CD4-positive, CD25-positive, alpha-beta regulatory T cell (primary cell): ENCODE data around the gene AASS. TPM values are rescaled to one million over a fixed set of nuclear protein-coding genes. Genes with fewer than 3 reads are reported as not detected.
A peak's percentile ranks its signal among the peaks of the same experiment; 100 is the strongest.

Experiments
- ATAC-seq, 2 donors: fragments of 150-1000 bp; cut with Tn5 transposase; one replicate each; pipeline ENCODE4 v1.10.0; 2021; ENCODE audit warnings: low read depth in 2 of 2, moderate number of reproducible peaks in 2 of 2, moderate library complexity in 1 of 2
- DNase-seq, 3 donors: peaks; one replicate each; pipeline versions ENCODE4 v3.0.0 to v3.0.0-alpha.2; 2012 to 2022; ENCODE audit warnings: mixed read lengths in 1 of 3
- H3K27ac ChIP-seq: one replicate; pipeline ENCODE4 v1.7.0; 2013; ENCODE audit warnings: mild to moderate bottlenecking, low read length; ENCODE audit not compliant: insufficient read depth, poor library complexity, severe bottlenecking
- H3K27me3 ChIP-seq: one replicate; pipeline ENCODE4 v1.7.0; 2013; ENCODE audit warnings: low read length; ENCODE audit not compliant: control insufficient read depth, insufficient read depth
- H3K36me3 ChIP-seq: one replicate; pipeline ENCODE4 v1.7.0; 2013; ENCODE audit warnings: mild to moderate bottlenecking, low read length, moderate library complexity; ENCODE audit not compliant: control insufficient read depth, insufficient read depth
- H3K4me1 ChIP-seq: 2 replicates; pipeline ENCODE4 v1.7.0; 2013; ENCODE audit warnings: mild to moderate bottlenecking, low read length; ENCODE audit not compliant: insufficient read depth, control insufficient read depth, poor library complexity, severe bottlenecking
- H3K4me3 ChIP-seq: one replicate; pipeline ENCODE4 v1.7.0; 2013; ENCODE audit warnings: low read depth, mild to moderate bottlenecking, low read length, moderate library complexity
- H3K9me3 ChIP-seq, 2 experiments: 1 replicate in 1 of 2; 2 replicates in 1 of 2; pipeline ENCODE4 v1.7.0; 2013; ENCODE audit warnings: low read length in 2 of 2, mild to moderate bottlenecking in 1 of 2, moderate library complexity in 1 of 2; ENCODE audit not compliant: control insufficient read depth in 2 of 2
- H3K27ac Mint-ChIP-seq, 3 donors: one replicate each; pipeline ENCODE4 v1.8.0; 2020 to 2022; ENCODE audit warnings: mild to moderate bottlenecking in 3 of 3, mixed read lengths in 3 of 3, moderate library complexity in 2 of 3
- H3K27me3 Mint-ChIP-seq: one replicate; pipeline ENCODE4 v1.8.0; 2022; ENCODE audit warnings: mild to moderate bottlenecking, mixed read lengths
- H3K36me3 Mint-ChIP-seq: one replicate; pipeline ENCODE4 v1.8.0; 2020; ENCODE audit warnings: mixed read lengths
- H3K4me1 Mint-ChIP-seq, 4 donors: one replicate each; pipeline ENCODE4 v1.8.0; 2020 to 2022; ENCODE audit warnings: mixed read lengths in 4 of 4, mild to moderate bottlenecking in 1 of 4
- H3K4me3 Mint-ChIP-seq, 4 donors: one replicate each; pipeline ENCODE4 v1.8.0; 2020 to 2022; ENCODE audit warnings: mild to moderate bottlenecking in 4 of 4, mixed read lengths in 4 of 4, moderate library complexity in 3 of 4
- H3K9me3 Mint-ChIP-seq, 7 donors: one replicate each; pipeline ENCODE4 v1.8.0; 2020 to 2022; ENCODE audit warnings: mixed read lengths in 7 of 7, mild to moderate bottlenecking in 3 of 7, moderate library complexity in 2 of 7
- polyA plus RNA-seq, 4 donors: library from polyadenylated mRNA; unstranded; fragments of 300-500 nt; fragmentation: Illumina TruSeq; gene quantifications; one replicate each; pipeline ENCODE4 v1.2.3, GENCODE V29; 2021
- total RNA-seq: library from RNA; stranded (reverse); gene quantifications from one replicate; pipeline ENCODE4 v1.2.3, GENCODE V29; 2022

The AASS gene
- total and polyA plus RNA-seq, 5 donors from 2014 or later = 1.2 to 3.1 (median 1.7) TPM

DNA sequence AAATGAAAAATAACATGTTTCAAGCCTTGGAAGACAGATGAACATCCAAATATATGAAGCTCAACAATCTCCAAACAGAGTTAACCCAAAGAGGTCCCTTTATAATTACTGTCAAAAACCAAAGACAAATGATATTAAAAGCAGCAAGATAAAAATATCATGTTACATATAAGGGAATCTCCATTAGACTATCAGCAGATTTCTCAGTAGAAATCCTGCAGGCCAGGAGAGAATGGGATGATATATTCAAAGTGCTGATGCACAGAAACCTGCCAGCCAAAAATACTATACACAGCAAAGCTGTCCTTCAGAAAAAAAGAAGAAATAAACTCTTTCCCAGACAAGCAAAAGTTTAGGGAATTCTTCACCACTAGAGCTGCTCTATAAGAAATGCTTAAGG is 41.0 kb downstream of the AASS start:
- no peak overlapping the region for H3K27ac Mint-ChIP-seq
- H3K9me3 Mint-ChIP-seq = peaks cover 3 to 47% (median 13%) of the 10 kb centered on the region in 7 donors
- H3K36me3 Mint-ChIP-seq = peaks cover 19% of the 10 kb centered on the region
- H3K27me3 Mint-ChIP-seq = no peaks in the 10 kb centered on the region
- H3K27ac ChIP-seq = no peak overlapping the region
- H3K4me1 ChIP-seq = no peaks in the 10 kb centered on the region
- DNase-seq (no peak), ATAC-seq (no peak)
- H3K4me3 Mint-ChIP-seq = no peak overlapping the region
- H3K27me3 ChIP-seq = no peaks in the 10 kb centered on the region
- H3K4me1 Mint-ChIP-seq = peaks cover 0 to 1% (median 0%) of the 10 kb centered on the region in 4 donors
- H3K36me3 ChIP-seq = no peaks in the 10 kb centered on the region
- H3K4me3 ChIP-seq = no peak overlapping the region
- H3K9me3 ChIP-seq = peaks cover 6 to 9% of the 10 kb centered on the region in 2 experiments

DNA sequence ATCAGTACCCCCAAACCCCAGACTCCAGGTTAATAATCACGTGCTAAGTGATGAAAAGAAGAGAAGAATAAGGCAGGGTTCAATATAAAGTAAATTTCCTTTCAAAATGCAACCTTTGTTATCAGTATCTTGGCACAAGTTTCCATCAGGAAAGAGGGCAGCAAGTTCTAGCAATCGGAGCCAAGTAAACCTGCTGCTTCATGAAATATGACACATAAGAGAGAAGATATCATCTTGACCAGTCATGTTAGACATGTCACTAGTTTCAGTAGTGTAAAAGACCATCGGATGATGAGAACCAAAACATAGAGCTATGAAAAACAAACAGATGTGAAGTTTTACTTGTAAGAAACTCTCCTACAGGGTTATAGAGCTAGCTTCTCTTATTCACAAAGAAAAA is 44.0 kb downstream of the AASS start:
- DNase-seq (no peak), ATAC-seq (no peak)
- peaks cover 0 to 3% (median 0%) of the 10 kb centered on the region in 4 donors for H3K4me1 Mint-ChIP-seq
- peaks cover 17% of the 10 kb centered on the region for H3K36me3 Mint-ChIP-seq
- H3K27me3 Mint-ChIP-seq = no peaks in the 10 kb centered on the region
- H3K36me3 ChIP-seq = no peaks in the 10 kb centered on the region
- H3K27ac ChIP-seq = no peak overlapping the region
- H3K4me3 Mint-ChIP-seq = no peak overlapping the region
- H3K4me1 ChIP-seq = no peaks in the 10 kb centered on the region
- no peaks in the 10 kb centered on the region for H3K27me3 ChIP-seq
- no peak overlapping the region for H3K27ac Mint-ChIP-seq
- peaks cover 6 to 9% of the 10 kb centered on the region in 2 experiments for H3K9me3 ChIP-seq
- H3K9me3 Mint-ChIP-seq = peaks cover 3 to 21% (median 9%) of the 10 kb centered on the region in 7 donors
- H3K4me3 ChIP-seq = no peak overlapping the region

DNA sequence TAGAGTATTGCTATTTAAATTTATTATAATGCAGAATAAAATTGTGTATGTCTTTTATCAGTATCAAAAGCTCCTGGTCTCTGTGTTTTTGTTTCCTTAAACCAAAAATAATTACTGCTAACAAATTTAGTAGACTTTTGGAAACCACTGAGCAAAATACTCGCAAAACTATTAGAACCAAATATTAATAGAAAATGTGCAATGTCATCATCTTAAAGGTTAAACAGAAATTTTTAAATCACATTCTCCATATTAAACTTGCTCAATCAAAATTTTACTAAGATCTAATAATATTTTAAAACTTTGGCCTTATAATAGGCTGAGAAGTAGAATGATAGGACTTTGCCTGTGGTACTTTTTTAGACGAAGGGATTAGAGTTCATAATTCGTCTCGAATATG is 48.4 kb downstream of the AASS start:
- Histone ChIP-seq H3K36me3 (no peaks in the 10 kb centered on the region), H3K4me1 (no peaks in the 10 kb centered on the region), H3K4me3 (no peak overlapping the region), H3K9me3 (no peaks in the 10 kb centered on the region), H3K27me3 (no peaks in the 10 kb centered on the region), H3K27ac (no peak overlapping the region)
- Mint-ChIP-seq H3K4me1 (peaks cover 3 to 4% (median 4%) of the 10 kb centered on the region in 4 donors), H3K36me3 (peaks cover 7% of the 10 kb centered on the region), H3K4me3 (no peak overlapping the region), H3K27me3 (no peaks in the 10 kb centered on the region), H3K9me3 (peaks cover 0 to 7% (median 1%) of the 10 kb centered on the region in 7 donors), H3K27ac (no peak overlapping the region)
- DNase-seq (no peak), ATAC-seq (no peak)

DNA sequence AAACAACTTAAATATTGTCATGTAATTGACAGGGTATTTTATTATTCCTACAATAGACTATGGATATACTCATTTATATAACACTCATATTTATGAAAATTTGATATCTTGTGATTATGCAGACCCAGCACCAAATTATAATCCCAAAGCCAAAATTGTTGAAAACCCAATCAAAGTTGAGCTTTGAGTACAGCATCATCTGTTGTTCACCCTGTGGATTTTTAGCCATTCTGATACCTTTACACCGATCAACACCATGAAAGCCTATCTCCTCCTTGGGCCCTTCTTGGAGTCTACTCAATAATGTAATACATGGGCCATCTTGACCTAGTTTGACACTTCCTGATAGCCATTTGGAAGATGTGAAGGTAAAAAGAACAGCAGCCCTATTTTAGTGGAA is 49.5 kb downstream of the AASS start:
- H3K27ac ChIP-seq = no peak overlapping the region
- no peak overlapping the region for H3K4me3 ChIP-seq
- no peaks in the 10 kb centered on the region for H3K36me3 Mint-ChIP-seq
- no peak for ATAC-seq
- no peak for DNase-seq
- no peaks in the 10 kb centered on the region for H3K9me3 ChIP-seq
- no peaks in the 10 kb centered on the region for H3K4me1 ChIP-seq
- no peaks in the 10 kb centered on the region for H3K27me3 ChIP-seq
- no peak overlapping the region for H3K27ac Mint-ChIP-seq
- H3K36me3 ChIP-seq = no peaks in the 10 kb centered on the region
- H3K9me3 Mint-ChIP-seq = peaks cover 0 to 3% (median 0%) of the 10 kb centered on the region in 7 donors
- H3K4me1 Mint-ChIP-seq = peaks cover 3 to 4% (median 4%) of the 10 kb centered on the region in 4 donors
- H3K4me3 Mint-ChIP-seq = no peak overlapping the region
- no peaks in the 10 kb centered on the region for H3K27me3 Mint-ChIP-seq

DNA sequence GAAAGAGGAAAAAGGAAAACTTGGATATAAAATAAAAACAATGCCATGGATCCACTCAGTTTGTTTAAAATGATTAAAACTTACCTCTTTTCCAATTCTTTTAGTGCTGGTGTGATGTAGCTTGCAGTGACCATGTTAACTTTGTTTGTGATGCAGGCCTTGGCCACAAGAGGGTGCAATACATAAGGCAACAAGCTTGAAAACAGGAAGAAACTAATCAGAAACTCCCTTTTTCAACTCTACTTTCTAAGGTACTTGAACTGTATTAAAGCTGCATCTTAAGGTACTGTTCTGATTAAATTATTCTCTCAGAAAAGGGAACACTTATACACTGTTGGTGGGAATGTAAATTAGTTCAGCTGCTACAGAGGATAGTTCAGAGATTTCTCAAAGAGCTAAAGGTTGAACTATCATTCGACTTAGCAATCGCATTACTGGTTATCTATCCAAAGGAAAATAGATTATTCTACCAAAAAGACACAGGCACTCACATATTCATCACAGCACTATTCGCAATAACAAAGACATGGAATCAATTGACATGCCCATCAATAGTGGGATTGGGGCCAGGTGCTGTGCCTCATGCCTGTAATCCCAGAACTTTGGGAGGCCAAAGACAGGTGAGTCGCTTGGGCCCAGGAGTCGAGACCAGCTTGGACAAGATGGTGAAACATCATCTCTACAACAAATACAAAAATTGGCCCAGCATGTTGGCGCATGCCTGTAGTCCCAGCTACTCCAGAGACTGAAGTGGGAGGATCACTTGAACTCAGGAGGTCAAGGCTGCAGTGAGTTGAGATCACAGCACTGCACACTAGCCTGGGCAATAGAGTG is 50.9 kb downstream of the AASS start:
- Histone ChIP-seq H3K4me1 (no peaks in the 10 kb centered on the region), H3K4me3 (no peak overlapping the region), H3K36me3 (no peaks in the 10 kb centered on the region), H3K27ac (no peak overlapping the region), H3K27me3 (no peaks in the 10 kb centered on the region), H3K9me3 (no peaks in the 10 kb centered on the region)
- H3K4me3 Mint-ChIP-seq = no peak overlapping the region
- peaks cover 3 to 4% (median 4%) of the 10 kb centered on the region in 4 donors for H3K4me1 Mint-ChIP-seq
- H3K27ac Mint-ChIP-seq = peak overlapping the region in 1 of 3 donors; percentile 64
- H3K27me3 Mint-ChIP-seq = no peaks in the 10 kb centered on the region
- peak; percentile 9 to 71 (median 56) for DNase-seq
- peaks cover 7% of the 10 kb centered on the region for H3K36me3 Mint-ChIP-seq
- H3K9me3 Mint-ChIP-seq = peaks cover 0 to 2% (median 0%) of the 10 kb centered on the region in 7 donors
- no peak for ATAC-seq

DNA sequence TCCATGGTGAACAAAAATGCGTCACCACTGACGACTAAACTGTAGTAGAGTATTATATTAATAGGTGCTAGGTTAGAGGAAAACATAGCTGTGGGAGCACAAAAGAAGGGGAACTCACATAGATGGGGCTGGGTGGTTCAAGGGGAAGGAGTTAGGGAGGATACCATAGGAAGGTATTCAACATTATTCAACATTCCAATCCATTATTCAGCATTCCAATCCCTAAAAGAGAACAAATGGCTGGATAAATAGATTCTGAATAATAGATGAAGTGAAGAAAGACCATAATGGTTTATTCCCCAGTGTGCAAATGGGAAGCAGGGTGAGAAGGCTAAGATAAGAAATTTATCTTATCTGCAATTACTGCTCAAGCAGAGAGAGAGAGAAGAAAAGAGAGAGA is 61.4 kb downstream of the AASS start:
- no peak overlapping the region for H3K27ac Mint-ChIP-seq

DNA sequence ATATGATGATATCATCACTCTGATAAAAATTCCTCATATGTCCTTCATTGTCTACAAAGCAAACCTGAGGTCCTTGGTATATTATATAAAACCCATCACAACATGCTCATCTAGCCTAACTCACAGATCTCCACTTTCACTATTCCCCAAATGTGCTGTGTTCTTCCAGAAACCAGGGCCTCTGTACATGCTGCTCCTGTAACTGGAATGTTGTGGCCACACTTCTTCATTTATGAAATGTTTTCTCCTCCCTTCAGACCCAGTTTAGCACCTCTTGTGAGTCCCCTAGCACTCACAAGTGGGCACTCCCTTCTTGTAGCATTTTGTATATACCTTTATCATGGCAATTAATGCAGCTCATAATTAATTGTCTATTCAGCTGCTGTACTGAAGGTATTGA is 61.9 kb downstream of the AASS start:
- Histone ChIP-seq H3K4me1 (no peaks in the 10 kb centered on the region), H3K4me3 (no peak overlapping the region), H3K9me3 (no peaks in the 10 kb centered on the region), H3K27me3 (no peaks in the 10 kb centered on the region), H3K27ac (no peak overlapping the region), H3K36me3 (no peaks in the 10 kb centered on the region)
- peaks cover 17% of the 10 kb centered on the region for H3K36me3 Mint-ChIP-seq
- H3K4me3 Mint-ChIP-seq = no peak overlapping the region
- H3K27ac Mint-ChIP-seq = no peak overlapping the region
- H3K27me3 Mint-ChIP-seq = no peaks in the 10 kb centered on the region
- no peaks in the 10 kb centered on the region for H3K4me1 Mint-ChIP-seq
- peaks cover 0 to 6% (median 3%) of the 10 kb centered on the region in 7 donors for H3K9me3 Mint-ChIP-seq
- DNase-seq (no peak), ATAC-seq (no peak)

More for the DNA sequence above, 61.4 kb downstream of the AASS start:
- ATAC-seq (no peak), DNase-seq (no peak)
- Histone ChIP-seq H3K36me3 (no peaks in the 10 kb centered on the region), H3K9me3 (no peaks in the 10 kb centered on the region), H3K4me3 (no peak overlapping the region), H3K27ac (no peak overlapping the region), H3K27me3 (no peaks in the 10 kb centered on the region), H3K4me1 (no peaks in the 10 kb centered on the region)
- no peaks in the 10 kb centered on the region for H3K4me1 Mint-ChIP-seq
- peaks cover 0 to 6% (median 3%) of the 10 kb centered on the region in 7 donors for H3K9me3 Mint-ChIP-seq
- no peaks in the 10 kb centered on the region for H3K27me3 Mint-ChIP-seq
- H3K4me3 Mint-ChIP-seq = no peak overlapping the region
- H3K36me3 Mint-ChIP-seq = peaks cover 17% of the 10 kb centered on the region

DNA sequence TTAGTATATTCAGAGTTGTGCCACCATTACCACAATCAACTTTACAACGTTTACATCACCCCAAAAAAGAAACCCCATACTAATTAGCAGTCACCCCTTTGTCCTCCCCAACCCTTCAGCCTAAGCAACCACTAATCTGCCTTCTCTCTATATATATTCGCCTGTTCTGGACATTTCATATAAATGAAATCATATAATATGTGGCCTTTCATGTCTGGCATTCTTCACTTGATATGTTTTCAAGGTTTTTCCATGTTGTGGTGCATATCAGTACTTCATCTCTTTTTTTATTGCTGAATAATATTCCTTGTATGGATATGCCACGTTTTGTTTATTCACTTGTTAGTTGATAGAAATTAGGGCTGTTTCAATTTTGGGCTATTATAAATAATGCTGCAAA is 70.4 kb downstream of the AASS start:
- H3K36me3 Mint-ChIP-seq = peaks cover 8% of the 10 kb centered on the region
- no peak overlapping the region for H3K27ac Mint-ChIP-seq
- no peaks in the 10 kb centered on the region for H3K36me3 ChIP-seq
- H3K4me1 Mint-ChIP-seq = no peaks in the 10 kb centered on the region
- no peak overlapping the region for H3K4me3 ChIP-seq
- ATAC-seq (no peak), DNase-seq (no peak)
- no peak overlapping the region for H3K27ac ChIP-seq
- H3K27me3 ChIP-seq = no peaks in the 10 kb centered on the region
- no peaks in the 10 kb centered on the region for H3K4me1 ChIP-seq
- no peaks in the 10 kb centered on the region for H3K27me3 Mint-ChIP-seq
- H3K9me3 ChIP-seq = no peaks in the 10 kb centered on the region
- H3K9me3 Mint-ChIP-seq = peaks cover 0 to 10% (median 2%) of the 10 kb centered on the region in 7 donors
- no peak overlapping the region for H3K4me3 Mint-ChIP-seq
